Measurements from ENCODE around the gene SH3RF3. TPM values are rescaled to one million over a fixed set of nuclear protein-coding genes. Genes with fewer than 3 reads are reported as not detected.

Gene SH3RF3
- total RNA-seq, 2 experiments from 2014 or later = 0.31 to 0.36 TPM

- Mint-ChIP-seq H3K9me3 (no peaks in the 10 kb centered on the region), H3K4me1 (no peaks in the 10 kb centered on the region), H3K27ac (no peak overlapping the region), H3K36me3 (no peaks in the 10 kb centered on the region), H3K27me3 (no peaks in the 10 kb centered on the region), H3K4me3 (no peak overlapping the region)
- DNase-seq = no peak
- ATAC-seq (ENCODE audit: low read depth) = no peak
- POLR2A ChIA-PET = no interaction called here
Observed at GRCh38 chr2:109282865-109283264, 153.9 kb downstream of the SH3RF3 start.

- no peaks in the 10 kb centered on the region for H3K4me1 Mint-ChIP-seq
- no peak for DNase-seq
- POLR2A ChIA-PET = no interaction called here
- H3K9me3 Mint-ChIP-seq = no peaks in the 10 kb centered on the region
- H3K27ac Mint-ChIP-seq = no peak overlapping the region
- H3K4me3 Mint-ChIP-seq = no peak overlapping the region
- no peaks in the 10 kb centered on the region for H3K36me3 Mint-ChIP-seq
- H3K27me3 Mint-ChIP-seq = peaks cover 2% of the 10 kb centered on the region
- no peak for ATAC-seq (ENCODE audit: low read depth)
Observed at GRCh38 chr2:109284826-109285225, 155.8 kb downstream of the SH3RF3 start.

GRCh38 chr2:109285244-109285651 lies 156.2 kb downstream of the SH3RF3 start:
- DNase-seq = no peak
- Mint-ChIP-seq H3K27me3 (peaks cover 2% of the 10 kb centered on the region), H3K27ac (no peak overlapping the region), H3K9me3 (no peaks in the 10 kb centered on the region), H3K4me3 (no peak overlapping the region), H3K4me1 (no peaks in the 10 kb centered on the region), H3K36me3 (no peaks in the 10 kb centered on the region)
- ATAC-seq (ENCODE audit: low read depth) = no peak
- POLR2A ChIA-PET = no interaction called here

- DNase-seq (no peak), ATAC-seq (ENCODE audit: low read depth) (no peak)
- peaks cover 4% of the 10 kb centered on the region for H3K27me3 Mint-ChIP-seq
- H3K4me1 Mint-ChIP-seq = no peaks in the 10 kb centered on the region
- H3K36me3 Mint-ChIP-seq = no peaks in the 10 kb centered on the region
- POLR2A ChIA-PET = no interaction called here
- H3K27ac Mint-ChIP-seq = no peak overlapping the region
- H3K4me3 Mint-ChIP-seq = no peak overlapping the region
- no peaks in the 10 kb centered on the region for H3K9me3 Mint-ChIP-seq
Observed at GRCh38 chr2:109287413-109287812, 158.4 kb downstream of the SH3RF3 start.

- DNase-seq (no peak), ATAC-seq (ENCODE audit: low read depth) (no peak)
- Mint-ChIP-seq H3K36me3 (no peaks in the 10 kb centered on the region), H3K27ac (no peak overlapping the region), H3K4me3 (no peak overlapping the region), H3K27me3 (peaks cover 4% of the 10 kb centered on the region), H3K4me1 (no peaks in the 10 kb centered on the region), H3K9me3 (no peaks in the 10 kb centered on the region)
- POLR2A ChIA-PET = no interaction called here
Observed at GRCh38 chr2:109287838-109288237, 158.8 kb downstream of the SH3RF3 start.

GRCh38 chr2:109288544-109289368 lies 159.8 kb downstream of the SH3RF3 start:
- Mint-ChIP-seq H3K4me1 (no peaks in the 10 kb centered on the region), H3K36me3 (no peaks in the 10 kb centered on the region), H3K27ac (no peak overlapping the region), H3K9me3 (no peaks in the 10 kb centered on the region), H3K4me3 (no peak overlapping the region), H3K27me3 (peaks cover 4% of the 10 kb centered on the region)
- ATAC-seq (ENCODE audit: low read depth) (no peak), DNase-seq (no peak)
- POLR2A ChIA-PET = no interaction called here

- H3K27ac Mint-ChIP-seq = no peak overlapping the region
- ATAC-seq (ENCODE audit: low read depth) (no peak), DNase-seq (no peak)
- H3K27me3 Mint-ChIP-seq = peaks cover 4% of the 10 kb centered on the region
- peaks cover 2% of the 10 kb centered on the region for H3K4me1 Mint-ChIP-seq
- no peaks in the 10 kb centered on the region for H3K36me3 Mint-ChIP-seq
- H3K9me3 Mint-ChIP-seq = peaks cover 2% of the 10 kb centered on the region
- POLR2A ChIA-PET = no interaction called here
- no peak overlapping the region for H3K4me3 Mint-ChIP-seq
Observed at GRCh38 chr2:109289504-109290222, 160.7 kb downstream of the SH3RF3 start.

GRCh38 chr2:109290887-109291643 lies 162.1 kb downstream of the SH3RF3 start:
- ATAC-seq (ENCODE audit: low read depth) (no peak), DNase-seq (no peak)
- peaks cover 4% of the 10 kb centered on the region for H3K27me3 Mint-ChIP-seq
- no peaks in the 10 kb centered on the region for H3K36me3 Mint-ChIP-seq
- POLR2A ChIA-PET = no interaction called here
- H3K4me3 Mint-ChIP-seq = no peak overlapping the region
- peaks cover 6% of the 10 kb centered on the region for H3K4me1 Mint-ChIP-seq
- no peak overlapping the region for H3K27ac Mint-ChIP-seq
- H3K9me3 Mint-ChIP-seq = peaks cover 2% of the 10 kb centered on the region

GRCh38 chr2:109292386-109292785 lies 163.4 kb downstream of the SH3RF3 start:
- Mint-ChIP-seq H3K27ac (no peak overlapping the region), H3K27me3 (peaks cover 4% of the 10 kb centered on the region), H3K4me3 (no peak overlapping the region), H3K4me1 (peaks cover 6% of the 10 kb centered on the region), H3K36me3 (no peaks in the 10 kb centered on the region), H3K9me3 (peaks cover 2% of the 10 kb centered on the region)
- ATAC-seq (ENCODE audit: low read depth) (no peak), DNase-seq (no peak)
- POLR2A ChIA-PET = no interaction called here

- ATAC-seq (ENCODE audit: low read depth) (no peak), DNase-seq (no peak)
- peaks cover 2% of the 10 kb centered on the region for H3K9me3 Mint-ChIP-seq
- no peak overlapping the region for H3K27ac Mint-ChIP-seq
- H3K4me3 Mint-ChIP-seq = no peak overlapping the region
- POLR2A ChIA-PET = interaction anchor here (0.6 kb wide), 1 partner anchor 10 kb away, joined by 3 read pairs; no protein-coding TSS in a partner anchor
- H3K27me3 Mint-ChIP-seq = peaks cover 2% of the 10 kb centered on the region
- H3K4me1 Mint-ChIP-seq = peaks cover 6% of the 10 kb centered on the region
- no peaks in the 10 kb centered on the region for H3K36me3 Mint-ChIP-seq
Observed at GRCh38 chr2:109293663-109294062, 164.7 kb downstream of the SH3RF3 start.

GRCh38 chr2:109294523-109294922 lies 165.5 kb downstream of the SH3RF3 start:
- ATAC-seq (ENCODE audit: low read depth) (no peak), DNase-seq (no peak)
- H3K27ac Mint-ChIP-seq = no peak overlapping the region
- H3K36me3 Mint-ChIP-seq = no peaks in the 10 kb centered on the region
- POLR2A ChIA-PET = interaction anchor here (0.6 kb wide), 1 partner anchor 9 kb away, joined by 3 read pairs; no protein-coding TSS in a partner anchor
- no peak overlapping the region for H3K4me3 Mint-ChIP-seq
- H3K27me3 Mint-ChIP-seq = peaks cover 2% of the 10 kb centered on the region
- H3K4me1 Mint-ChIP-seq = peaks cover 7% of the 10 kb centered on the region
- H3K9me3 Mint-ChIP-seq = peaks cover 2% of the 10 kb centered on the region

GRCh38 chr2:109295070-109295780 lies 166.2 kb downstream of the SH3RF3 start:
- Mint-ChIP-seq H3K9me3 (peaks cover 2% of the 10 kb centered on the region), H3K27ac (no peak overlapping the region), H3K4me3 (no peak overlapping the region), H3K4me1 (peaks cover 8% of the 10 kb centered on the region), H3K27me3 (peaks cover 2% of the 10 kb centered on the region), H3K36me3 (no peaks in the 10 kb centered on the region)
- DNase-seq (no peak), ATAC-seq (ENCODE audit: low read depth) (no peak)
- POLR2A ChIA-PET = no interaction called here

- DNase-seq (no peak), ATAC-seq (ENCODE audit: low read depth) (no peak)
- Mint-ChIP-seq H3K36me3 (no peaks in the 10 kb centered on the region), H3K4me1 (peaks cover 8% of the 10 kb centered on the region), H3K4me3 (no peak overlapping the region), H3K27ac (no peak overlapping the region), H3K9me3 (peaks cover 2% of the 10 kb centered on the region), H3K27me3 (peaks cover 2% of the 10 kb centered on the region)
- POLR2A ChIA-PET = no interaction called here
Observed at GRCh38 chr2:109295781-109296117, 166.7 kb downstream of the SH3RF3 start.
